Upper lobe of left lung (tissue), 6 donors: ENCODE data around the gene NPFFR1. TPM values are rescaled to one million over a fixed set of nuclear protein-coding genes. Genes with fewer than 3 reads are reported as not detected.

Experiments used
- ATAC-seq, 2 donors: fragments of 200-7000 bp; cut with Tn5 transposase; one replicate each; pipeline ENCODE4 v1.9.1; 2022; ENCODE audit warnings: mild to moderate bottlenecking in 2 of 2, moderate library complexity in 2 of 2; ENCODE audit not compliant: low FRiP score in 2 of 2
- DNase-seq, 2 donors: peaks; one replicate each; pipeline ENCODE4 v3.0.0-alpha.2; 2019 to 2020
- H3K27ac ChIP-seq, 4 donors: fragments of 200-600 bp; sonication (generic); one replicate each; pipeline ENCODE4 v1.5.1; 2016 to 2019
- H3K27me3 ChIP-seq, 4 donors: fragments of 200-600 bp; sonication (generic); one replicate each; pipeline ENCODE4 v1.5.1; 2017 to 2019
- H3K36me3 ChIP-seq, 4 donors: fragments of 200-600 bp; sonication (generic); one replicate each; pipeline ENCODE4 v1.5.1; 2016 to 2019
- H3K4me1 ChIP-seq, 4 donors: fragments of 200-600 bp; sonication (generic); one replicate each; pipeline ENCODE4 v1.5.1; 2018 to 2019
- H3K4me3 ChIP-seq, 4 donors: fragments of 200-600 bp; sonication (generic); one replicate each; pipeline ENCODE4 v1.5.1; 2017 to 2019; ENCODE audit warnings: mild to moderate bottlenecking in 2 of 4, moderate library complexity in 1 of 4
- H3K9me3 ChIP-seq, 4 donors: fragments of 200-600 bp; sonication (generic); one replicate each; pipeline ENCODE4 v1.5.1; 2018 to 2019
- EP300 ChIP-seq, 4 donors: sonication (generic); formaldehyde crosslinking; IDR thresholded peaks; one replicate each; pipeline ENCODE4 v1.5.1; 2017; ENCODE audit warnings: antibody characterized with exemption in 4 of 4, control low read depth in 2 of 4
- POLR2A ChIP-seq, 4 donors: fragments of 450-650 bp; IDR thresholded peaks; one replicate each; pipeline ENCODE4 v1.5.1; 2016 to 2017; ENCODE audit warnings: antibody characterized with exemption in 4 of 4, mild to moderate bottlenecking in 2 of 4
- POLR2AphosphoS5 ChIP-seq, 2 donors: sonication (generic); formaldehyde crosslinking; IDR thresholded peaks; one replicate each; pipeline ENCODE4 v1.5.1; 2017; ENCODE audit warnings: antibody characterized with exemption in 2 of 2
- WGBS, 2 donors: methylation state at CpG; one replicate each; pipeline ENCODE4 v1.1.5; 2017 to 2018; 5-methylcytosine and 5-hydroxymethylcytosine counted together
- total RNA-seq, 6 donors: library from RNA; depleted of rRNA in 4 of 6; stranded (reverse); fragments of >200 nt in 4 of 6; gene quantifications; one replicate each; pipeline versions ENCODE4 v1.1.0 to v1.2.1, GENCODE V29; 2016 to 2021
- TF ChIP-seq, protein P1 (sequence below), 6 experiments: fragments of 450-650 bp in 4 of 6; fragments of 200-600 bp in 2 of 6; sonication (generic) in 2 of 6; IDR thresholded peaks; one replicate each; pipeline ENCODE4 v1.5.1; 2016 to 2019; ENCODE audit warnings: antibody characterized with exemption in 6 of 6
- donor health status: DM: no; HTN: no; CAD: no; lungs with moderate emphysema.
- donor health status: DM: no; HTN: yes; CAD: no; lungs with severe emphysema.

The NPFFR1 gene
- total RNA-seq, 6 donors from 2014 or later, result 0.15 to 1.0 (median 0.29) TPM

- Histone ChIP-seq H3K27ac (no peak overlapping the region), H3K27me3 (no peaks in the 10 kb centered on the region), H3K4me3 (no peak overlapping the region), H3K9me3 (no peaks in the 10 kb centered on the region), H3K4me1 (peaks cover 0 to 5% (median 0%) of the 10 kb centered on the region in 4 donors), H3K36me3 (no peaks in the 10 kb centered on the region)
- WGBS, 2 donors, result 85 to 87% methylated on average over 5 of the region's 5 CpGs
- TF ChIP-seq POLR2A (IDR thresholded peaks at IDR 0.05) (no peak), EP300 (IDR thresholded peaks at IDR 0.05) (no peak), POLR2AphosphoS5 (IDR thresholded peaks at IDR 0.05) (no peak)
- TF ChIP-seq, protein P1, sequence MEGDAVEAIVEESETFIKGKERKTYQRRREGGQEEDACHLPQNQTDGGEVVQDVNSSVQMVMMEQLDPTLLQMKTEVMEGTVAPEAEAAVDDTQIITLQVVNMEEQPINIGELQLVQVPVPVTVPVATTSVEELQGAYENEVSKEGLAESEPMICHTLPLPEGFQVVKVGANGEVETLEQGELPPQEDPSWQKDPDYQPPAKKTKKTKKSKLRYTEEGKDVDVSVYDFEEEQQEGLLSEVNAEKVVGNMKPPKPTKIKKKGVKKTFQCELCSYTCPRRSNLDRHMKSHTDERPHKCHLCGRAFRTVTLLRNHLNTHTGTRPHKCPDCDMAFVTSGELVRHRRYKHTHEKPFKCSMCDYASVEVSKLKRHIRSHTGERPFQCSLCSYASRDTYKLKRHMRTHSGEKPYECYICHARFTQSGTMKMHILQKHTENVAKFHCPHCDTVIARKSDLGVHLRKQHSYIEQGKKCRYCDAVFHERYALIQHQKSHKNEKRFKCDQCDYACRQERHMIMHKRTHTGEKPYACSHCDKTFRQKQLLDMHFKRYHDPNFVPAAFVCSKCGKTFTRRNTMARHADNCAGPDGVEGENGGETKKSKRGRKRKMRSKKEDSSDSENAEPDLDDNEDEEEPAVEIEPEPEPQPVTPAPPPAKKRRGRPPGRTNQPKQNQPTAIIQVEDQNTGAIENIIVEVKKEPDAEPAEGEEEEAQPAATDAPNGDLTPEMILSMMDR (IDR thresholded peaks at IDR 0.05), result no peak
- DNase-seq (no peak), ATAC-seq (no peak)
Measured at GRCh38 chr10:70320751-70321150, 36.9 kb upstream of the NPFFR1 start.

DNA sequence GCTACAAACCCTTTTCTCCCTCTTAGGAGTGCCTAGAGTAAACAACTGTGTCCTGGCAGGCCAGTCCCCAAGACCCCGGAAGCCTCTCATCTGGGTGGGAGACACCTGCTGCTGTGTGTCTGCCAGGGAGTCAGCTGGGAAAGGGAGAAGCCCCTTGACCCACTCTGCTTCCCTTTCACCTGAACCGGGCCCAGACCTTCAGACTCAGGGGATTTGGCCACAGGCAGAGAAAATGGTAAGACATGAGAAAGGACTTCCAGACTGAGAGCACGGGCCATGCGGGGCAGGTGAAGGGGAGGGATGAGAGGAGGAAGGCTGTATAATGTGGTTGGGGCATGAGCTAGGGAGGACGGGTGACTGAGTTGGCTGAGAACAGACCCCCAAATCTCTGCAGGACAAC is 36.0 kb upstream of the NPFFR1 start:
- DNase-seq, result no peak
- Histone ChIP-seq H3K27ac (no peak overlapping the region), H3K4me3 (no peak overlapping the region), H3K9me3 (no peaks in the 10 kb centered on the region), H3K36me3 (no peaks in the 10 kb centered on the region), H3K4me1 (peaks cover 0 to 5% (median 0%) of the 10 kb centered on the region in 4 donors), H3K27me3 (no peaks in the 10 kb centered on the region)
- TF ChIP-seq POLR2A (IDR thresholded peaks at IDR 0.05) (no peak), POLR2AphosphoS5 (IDR thresholded peaks at IDR 0.05) (no peak), EP300 (IDR thresholded peaks at IDR 0.05) (no peak)
- no peak for ATAC-seq
- WGBS, 2 donors, result 88 to 89% methylated on average over 5 of the region's 5 CpGs

DNA sequence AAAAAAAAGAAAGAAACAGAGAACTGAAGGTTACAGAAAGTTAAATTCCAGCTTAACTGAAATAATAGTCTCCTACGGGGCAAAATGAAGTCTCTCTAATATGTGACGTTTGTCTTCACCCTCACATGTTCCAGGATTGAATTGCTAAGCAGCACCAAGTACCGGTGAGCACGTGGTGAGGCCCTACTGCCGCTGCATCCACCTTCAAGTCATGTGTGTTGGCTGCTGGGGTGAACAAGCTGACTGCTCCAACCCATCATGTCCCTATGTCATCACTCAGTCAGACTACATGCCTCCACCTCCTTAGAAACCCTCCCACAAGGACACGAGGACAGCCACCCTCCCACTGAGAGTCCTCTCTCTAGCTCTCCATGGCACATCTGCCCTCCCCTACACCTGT is 35.4 kb upstream of the NPFFR1 start:
- H3K4me1 ChIP-seq, result peaks cover 0 to under 1% (median 0%) of the 10 kb centered on the region in 4 donors

GRCh38 chr10:70317943-70318318 is 34.1 kb upstream of the NPFFR1 start:
- no peak overlapping the region for H3K4me3 ChIP-seq
- no peaks in the 10 kb centered on the region for H3K27me3 ChIP-seq
- no peak for TF ChIP-seq EP300 (IDR thresholded peaks at IDR 0.05)
- no peak for TF ChIP-seq POLR2A (IDR thresholded peaks at IDR 0.05)
- TF ChIP-seq, protein P1 (IDR thresholded peaks at IDR 0.05), result no peak
- no peak for TF ChIP-seq POLR2AphosphoS5 (IDR thresholded peaks at IDR 0.05)
- H3K36me3 ChIP-seq, result no peaks in the 10 kb centered on the region
- DNase-seq, result no peak
- no peaks in the 10 kb centered on the region for H3K4me1 ChIP-seq
- no peaks in the 10 kb centered on the region for H3K9me3 ChIP-seq
- 93 to 95% methylated on average over 5 of the region's 5 CpGs for WGBS, 2 donors
- H3K27ac ChIP-seq, result no peak overlapping the region
- no peak for ATAC-seq

More for the DNA sequence above, 35.4 kb upstream of the NPFFR1 start:
- Histone ChIP-seq H3K27ac (no peak overlapping the region), H3K9me3 (no peaks in the 10 kb centered on the region), H3K4me3 (no peak overlapping the region), H3K27me3 (no peaks in the 10 kb centered on the region), H3K36me3 (no peaks in the 10 kb centered on the region)
- no peak for DNase-seq
- ATAC-seq, result no peak
- 90% methylated on average over 6 of the region's 6 CpGs for WGBS, 2 donors
- TF ChIP-seq, protein P1 (IDR thresholded peaks at IDR 0.05), result no peak
- TF ChIP-seq EP300 (IDR thresholded peaks at IDR 0.05) (no peak), POLR2A (IDR thresholded peaks at IDR 0.05) (no peak), POLR2AphosphoS5 (IDR thresholded peaks at IDR 0.05) (no peak)

DNA sequence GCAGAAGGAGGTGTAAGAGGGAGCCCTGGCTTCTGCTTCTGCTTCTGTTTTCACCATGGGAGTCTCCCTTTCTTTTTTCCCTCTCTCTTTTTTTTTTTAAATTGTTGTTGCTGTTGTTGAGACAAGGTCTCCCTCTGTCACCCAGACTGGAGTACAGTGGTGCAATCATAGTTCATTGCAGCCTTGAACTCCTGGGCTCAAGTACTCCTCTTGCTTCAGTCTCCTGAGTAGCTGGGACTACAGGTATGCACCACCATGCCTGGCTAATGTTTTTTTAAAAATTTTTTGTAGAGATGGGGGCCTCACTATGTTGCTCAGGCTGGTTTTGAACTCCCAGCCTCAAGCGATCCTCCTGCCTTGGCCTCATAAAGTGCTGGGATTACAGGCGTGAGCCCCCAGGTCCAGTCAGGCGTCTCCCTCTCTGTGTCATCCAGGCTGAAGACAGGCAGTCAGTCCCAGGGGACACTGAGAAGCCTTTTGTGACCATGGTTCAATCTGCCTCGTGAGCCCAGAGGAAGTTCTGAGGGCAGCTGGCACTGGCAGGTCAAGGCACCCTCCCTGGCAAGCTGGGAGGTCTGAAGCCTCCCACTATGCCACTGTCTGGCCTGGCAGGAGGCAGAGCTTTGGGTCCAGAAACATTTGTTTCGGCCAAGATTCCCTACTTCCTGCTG is 33.6 kb upstream of the NPFFR1 start:
- 82 to 97% methylated on average over 4 to 5 of the region's 5 CpGs for WGBS, 2 donors

More for the DNA sequence above, 33.6 kb upstream of the NPFFR1 start:
- no peaks in the 10 kb centered on the region for H3K27me3 ChIP-seq
- H3K4me3 ChIP-seq, result no peak overlapping the region
- no peak for TF ChIP-seq POLR2AphosphoS5 (IDR thresholded peaks at IDR 0.05)
- TF ChIP-seq, protein P1 (IDR thresholded peaks at IDR 0.05), result no peak
- no peak overlapping the region for H3K27ac ChIP-seq
- ATAC-seq (no peak), DNase-seq (no peak)
- H3K36me3 ChIP-seq, result no peaks in the 10 kb centered on the region
- no peaks in the 10 kb centered on the region for H3K9me3 ChIP-seq
- H3K4me1 ChIP-seq, result no peaks in the 10 kb centered on the region
